ENCODE data around the gene PTF1A. TPM values are rescaled to one million over a fixed set of nuclear protein-coding genes. Genes with fewer than 3 reads are reported as not detected.

The PTF1A gene
- total and polyA plus RNA-seq, 9 of the 15 experiments (the other 6 are each of a cell fraction or from before 2014, with no cell fraction given) = not detected

- Histone ChIP-seq H3K9me3 (replicated peaks; ENCODE audit: control insufficient read depth, insufficient read depth, low read depth, low read length) (no peaks in the 10 kb centered on the region), H3K27ac (ENCODE audit: extremely low read depth, low read depth, low read length) (no peak overlapping the region), H3K9me1 (ENCODE audit: control insufficient read depth, insufficient read depth, low read length) (no peaks in the 10 kb centered on the region), H3K4me3 (no peak overlapping the region), H3K27me3 (ENCODE audit: control insufficient read depth in 2 of 2, insufficient read depth in 2 of 2, low read length in 2 of 2) (peaks cover 9 to 27% of the 10 kb centered on the region in 2 experiments; a peak in 3 of 5 replicates), H3K4me2 (ENCODE audit: insufficient read depth, low read length) (no peak overlapping the region), H3K4me1 (replicated peaks in 1 of 2; ENCODE audit: control insufficient read depth in 2 of 2, insufficient read depth in 2 of 2, low read length in 2 of 2) (peaks cover 0 to 6% of the 10 kb centered on the region in 2 experiments; a peak in 1 of 5 replicates), H4K20me1 (replicated peaks; ENCODE audit: control insufficient read depth, insufficient read depth, low read length) (no peaks in the 10 kb centered on the region), H3K9ac (ENCODE audit: insufficient read depth in 1 of 2, low read depth in 2 of 2, low read length in 2 of 2) (no peak overlapping the region), H3K36me3 (ENCODE audit: control insufficient read depth, insufficient read depth, low read length) (no peaks in the 10 kb centered on the region), H3K79me2 (ENCODE audit: control insufficient read depth, insufficient read depth, low read length) (no peaks in the 10 kb centered on the region), H2AFZ (ENCODE audit: low read depth, low read length) (no peak overlapping the region)
- no peak for DNase-seq (ENCODE audit: extremely low read depth in 1 of 4, low spot score in 3 of 4)
- in situ Hi-C loops (cut with MboI) (no loop called here), intact Hi-C loops (cut with micrococcal nuclease) (no loop called here)
- no peak for FAIRE-seq
- ATAC-seq = no peak
- CTCF ChIA-PET (ENCODE audit: low intra/inter-chr PET ratio) = no interaction called here
- WGBS (ENCODE audit: insufficient coverage, low coverage, missing lambda C conversion rate) = 61% methylated on average over 29 of the region's 100 CpGs
- no TSS peak for BruUV-seq (replicated peaks)
- TF ChIP-seq RAD51 (IDR thresholded peaks at IDR 0.05; ENCODE audit: borderline replicate concordance, low read depth) = no peak
- no peak for TF ChIP-seq SMAD1 (IDR thresholded peaks at IDR 0.05; ENCODE audit: low read depth, low read length, partially characterized antibody)
- TF ChIP-seq PYGO2 (tag; IDR thresholded peaks at IDR 0.05) = no peak
- no peak for TF ChIP-seq E2F3 (CRISPR knock-in tag; IDR thresholded peaks at IDR 0.05)
- no peak for TF ChIP-seq SMARCE1 (IDR thresholded peaks at IDR 0.05)
- TF ChIP-seq YBX1 (IDR thresholded peaks at IDR 0.05) = no peak
- no peak for TF ChIP-seq ATF4 (CRISPR knock-in tag; IDR thresholded peaks at IDR 0.05)
- no peak for TF ChIP-seq RBFOX2 (IDR thresholded peaks at IDR 0.05; ENCODE audit: low read depth, low read length)
- no peak for TF ChIP-seq NCOA4 (IDR thresholded peaks at IDR 0.05; ENCODE audit: partially characterized antibody)
- no peak for TF ChIP-seq MECOM (CRISPR knock-in tag; IDR thresholded peaks at IDR 0.05)
- TF ChIP-seq CXXC5 (CRISPR knock-in tag; IDR thresholded peaks at IDR 0.05) = no peak
- TF ChIP-seq KLF10 (CRISPR knock-in tag; IDR thresholded peaks at IDR 0.05) = no peak
- TF ChIP-seq RBM14 (IDR thresholded peaks at IDR 0.05; ENCODE audit: borderline replicate concordance, insufficient read depth, low read depth, low read length) = no peak
- no peak for TF ChIP-seq GATA2 (CRISPR knock-in tag; IDR thresholded peaks at IDR 0.05)
- POLR2A ChIA-PET = no interaction called here
These were observed 761 bp downstream of the PTF1A start for GRCh38 chr10:23192712-23193434.
